NOMO-1 (cell line): Measurements from ENCODE around the gene HSF2BP.
"Not testable (repeated sequence)": the region's sequence is repeated elsewhere in the genome, so short reads cannot be mapped to it uniquely, and the experiment has no call there.

Experiments
- DNase-seq, 2 experiments: peaks; one replicate each; lab custom pipeline; 2025; ENCODE audit not compliant: unreplicated experiment in 2 of 2; lab: John Stamatoyannopoulos, UW

HSF2BP gene

DNA sequence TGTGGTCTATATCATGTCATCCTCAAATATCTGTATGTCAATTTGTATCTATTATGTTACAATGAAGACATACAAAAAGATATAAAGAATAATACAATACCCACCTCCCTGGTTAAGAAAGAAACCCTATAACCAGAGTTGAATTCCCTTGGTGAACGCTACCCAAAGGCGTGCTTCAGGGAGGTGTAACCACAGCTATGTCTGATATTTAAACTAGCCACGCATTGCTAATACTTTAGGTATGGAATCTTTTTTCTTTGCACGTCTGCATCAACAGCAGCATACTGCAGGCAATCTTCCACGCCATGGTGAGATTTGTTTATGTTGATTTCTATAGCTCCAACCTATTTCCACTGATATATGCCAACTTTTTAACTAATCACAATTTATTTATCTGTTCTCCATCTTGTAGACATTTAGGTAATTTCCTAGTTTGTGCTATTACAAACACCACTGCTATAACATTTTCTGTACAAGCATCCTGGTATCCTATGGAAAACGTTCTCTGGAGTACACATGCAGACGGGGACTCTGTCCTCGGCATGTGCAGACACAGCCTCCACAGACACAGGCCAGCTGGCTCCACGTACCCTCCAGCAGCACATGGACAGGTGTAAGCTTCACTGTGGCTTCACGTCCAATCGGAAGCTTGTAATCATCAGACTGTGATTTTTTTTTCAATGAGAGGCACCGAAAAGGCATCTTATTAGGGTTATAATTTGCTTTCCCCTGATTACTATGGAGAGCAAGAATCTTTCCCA is 58.5 kb downstream of the HSF2BP start:
- DNase-seq: no peak

DNA sequence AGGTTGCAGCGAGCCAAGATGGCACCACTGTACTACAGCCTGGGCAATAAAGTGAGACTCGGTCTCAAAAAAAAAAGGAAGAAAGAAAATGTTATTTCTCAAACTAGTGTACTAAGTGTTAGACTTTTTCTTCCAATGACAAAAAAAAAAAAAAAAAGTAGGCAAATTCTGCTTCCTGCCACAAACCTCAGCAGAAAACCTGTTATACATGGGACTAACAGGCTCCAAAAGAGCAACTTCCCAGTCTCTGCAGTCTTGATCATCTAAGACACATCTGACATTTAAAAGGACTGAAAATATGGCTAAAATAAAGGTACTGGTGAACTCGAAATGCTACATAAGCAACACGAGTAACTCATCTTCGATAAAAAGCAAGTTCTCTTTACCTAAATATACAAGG is 59.6 kb downstream of the HSF2BP start:
- no peak for DNase-seq

DNA sequence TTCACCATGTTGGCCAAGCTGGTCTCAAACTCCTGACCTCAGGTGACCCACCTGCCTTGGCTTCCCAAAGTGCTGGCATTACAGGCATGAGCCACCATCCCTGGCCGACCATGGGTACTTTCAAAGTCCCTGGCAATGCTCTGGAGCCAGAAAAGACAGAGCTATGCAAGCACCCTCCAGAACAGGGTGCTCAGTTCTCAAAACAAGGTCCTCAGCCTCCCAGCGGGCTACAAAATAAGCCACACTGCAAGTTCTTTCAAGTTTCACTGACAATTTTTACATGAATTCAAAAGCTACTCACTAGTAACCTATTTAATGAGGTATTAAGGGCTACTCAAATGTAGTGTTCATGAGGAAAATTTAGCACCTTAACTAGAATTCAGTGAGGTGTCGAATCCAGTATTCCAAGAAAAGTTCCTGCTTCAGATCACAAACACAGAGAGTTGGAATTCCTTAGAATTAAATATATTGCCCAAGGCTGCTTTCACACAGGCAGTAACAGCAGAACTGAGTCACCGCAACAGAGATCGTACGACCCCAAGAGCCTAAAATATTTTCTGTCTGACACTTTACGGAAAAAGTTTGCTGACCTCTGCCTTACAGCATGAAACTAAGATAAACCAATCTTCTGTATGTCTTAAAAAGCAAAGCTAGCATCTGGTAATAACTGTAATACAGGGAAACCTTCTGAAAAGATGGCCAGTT is 60.7 kb downstream of the HSF2BP start:
- DNase-seq: no peak

DNA sequence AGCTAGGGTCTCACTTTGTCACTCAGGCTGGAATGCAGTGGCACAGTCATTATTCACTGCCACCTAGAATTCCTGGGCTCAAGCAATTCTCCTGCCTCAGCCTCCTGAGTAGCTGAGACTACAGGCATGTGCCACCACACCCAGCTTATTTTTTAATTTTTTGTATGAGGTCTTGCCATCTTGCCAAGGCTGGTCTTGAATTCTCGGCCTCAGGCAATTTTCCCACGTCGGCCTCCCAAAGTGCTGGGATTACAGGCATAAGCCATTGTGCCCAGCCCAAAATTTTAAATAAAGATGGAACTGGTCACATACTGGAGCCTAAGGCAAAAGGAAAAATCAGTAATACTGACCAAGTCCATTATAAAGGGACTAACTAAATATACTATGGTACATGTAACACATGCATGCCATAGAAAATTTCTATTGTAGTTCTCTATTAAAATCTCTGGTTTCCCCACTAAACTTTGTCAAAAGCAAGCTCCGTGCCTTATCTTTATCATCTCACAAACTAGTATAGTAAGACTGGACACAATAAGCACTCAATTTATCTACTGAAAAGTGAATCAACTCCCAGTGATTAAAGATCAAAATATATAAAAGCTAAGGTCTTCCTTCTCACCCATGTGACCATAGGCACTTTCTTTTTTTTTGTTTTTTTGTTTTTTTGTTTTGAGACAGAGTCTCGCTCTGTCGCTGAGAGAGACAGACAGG is 61.6 kb downstream of the HSF2BP start:
- DNase-seq: no peak

DNA sequence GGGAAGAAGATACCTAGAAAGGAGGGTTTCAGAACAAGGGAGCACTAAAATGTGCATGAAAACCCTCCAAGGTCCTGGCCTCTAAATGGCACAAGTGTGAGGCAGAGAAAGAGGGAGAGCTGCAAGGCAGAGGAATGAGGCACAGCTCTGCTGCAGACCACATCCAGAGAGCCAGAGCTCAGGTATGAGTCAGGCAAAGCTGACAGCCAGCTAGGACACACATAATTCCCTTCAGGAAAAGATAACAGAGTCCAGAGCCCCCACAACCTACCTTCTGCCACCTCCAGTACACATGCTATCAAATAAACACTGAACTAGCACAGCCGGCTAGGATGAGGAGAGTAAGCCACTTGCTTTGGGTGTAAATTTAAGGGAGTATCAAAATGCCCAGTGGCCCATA is 62.2 kb downstream of the HSF2BP start:
- DNase-seq: no peak

DNA sequence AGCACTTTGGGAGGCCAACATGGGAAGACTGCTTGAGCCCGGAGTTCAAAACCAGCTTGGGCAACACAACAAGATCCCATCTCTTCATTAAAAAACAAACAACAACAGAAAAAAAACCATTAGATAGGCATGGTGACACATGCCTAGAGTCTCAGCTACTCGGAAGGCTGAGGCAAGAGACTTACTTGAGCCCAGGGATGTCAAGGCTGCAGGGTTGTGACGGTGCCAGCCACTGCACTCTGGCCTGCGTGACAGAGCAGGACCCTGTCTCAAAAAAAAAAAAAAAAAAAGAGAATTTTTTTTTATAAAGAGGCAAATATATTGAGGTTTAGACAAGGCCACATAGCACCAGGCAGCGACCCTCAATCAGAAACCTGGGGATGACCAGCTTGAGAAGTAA is 62.7 kb downstream of the HSF2BP start:
- no peak for DNase-seq

DNA sequence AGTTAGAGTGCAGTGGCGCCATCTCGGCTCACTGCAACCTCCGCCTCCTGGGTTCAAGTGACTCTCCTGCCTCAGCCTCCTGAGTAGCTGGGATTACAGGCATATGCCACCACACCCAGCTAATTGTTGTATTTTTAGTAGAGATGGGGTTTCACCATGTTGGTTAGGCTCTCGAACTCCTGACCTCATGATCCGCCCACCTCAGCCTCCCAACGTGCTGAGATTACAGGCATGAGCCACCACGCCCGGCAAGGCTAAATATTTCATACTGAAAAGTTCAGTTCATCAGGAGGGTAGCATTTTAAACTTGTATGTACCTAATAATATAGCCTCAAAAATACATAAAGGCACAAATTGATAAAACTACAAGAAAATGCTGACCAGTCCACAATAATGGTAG is 63.5 kb downstream of the HSF2BP start:
- not testable (repeated sequence) for DNase-seq

DNA sequence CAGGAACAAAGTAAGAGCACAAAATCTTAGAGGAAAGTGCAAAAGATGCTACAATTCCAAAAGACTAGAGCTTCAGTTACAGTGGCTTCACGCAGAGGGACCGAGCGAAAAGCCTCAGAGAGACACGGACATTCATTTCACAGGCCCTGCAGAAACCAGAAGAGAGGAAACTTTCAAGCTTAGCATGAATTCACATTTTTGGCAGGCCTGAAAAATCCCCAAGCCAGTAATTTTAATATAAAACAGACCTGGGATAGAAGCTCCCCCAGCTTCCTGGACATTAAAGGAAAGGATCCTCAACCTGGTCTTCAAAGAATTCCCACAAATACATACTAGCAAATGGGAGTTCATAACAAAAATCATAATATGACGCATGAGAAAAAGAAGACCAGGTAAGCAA is 66.2 kb downstream of the HSF2BP start:
- no peak for DNase-seq

DNA sequence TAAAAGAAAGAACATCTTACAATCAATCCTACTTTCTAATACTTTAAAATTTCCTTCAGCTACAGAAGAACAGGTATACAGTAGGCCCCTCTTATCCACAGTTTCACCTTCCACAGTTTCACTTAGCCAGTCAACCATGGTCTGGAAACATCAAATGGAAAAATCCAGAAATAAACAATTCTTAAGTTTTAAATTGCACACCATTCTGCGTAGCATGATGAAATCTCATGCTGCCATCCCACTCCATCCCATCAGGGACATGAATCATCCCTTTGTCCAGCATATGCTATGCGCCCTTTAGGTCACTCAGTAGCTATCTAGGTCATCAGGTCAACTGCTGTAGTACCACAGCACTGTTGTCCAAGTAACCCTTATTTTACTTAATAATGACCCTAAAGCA is 67.7 kb downstream of the HSF2BP start:
- no peak for DNase-seq

DNA sequence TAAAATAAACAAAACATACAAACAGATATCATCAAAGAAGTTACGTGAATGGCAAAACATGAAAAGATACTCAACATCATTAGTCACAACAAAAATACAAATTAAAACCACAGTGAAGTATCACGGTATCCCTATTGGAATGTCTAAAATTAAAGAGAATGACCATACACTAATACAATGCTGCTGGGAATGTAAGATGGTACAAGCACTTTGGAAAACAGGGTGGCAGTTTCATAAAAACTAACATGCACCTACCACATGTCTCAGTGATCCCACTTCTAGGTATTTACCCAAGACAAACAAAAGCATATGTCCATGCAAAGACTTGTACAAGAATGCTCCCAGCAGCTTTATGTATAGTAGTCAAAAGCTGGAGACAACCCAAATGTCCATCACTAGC is 69.1 kb downstream of the HSF2BP start:
- no peak for DNase-seq

DNA sequence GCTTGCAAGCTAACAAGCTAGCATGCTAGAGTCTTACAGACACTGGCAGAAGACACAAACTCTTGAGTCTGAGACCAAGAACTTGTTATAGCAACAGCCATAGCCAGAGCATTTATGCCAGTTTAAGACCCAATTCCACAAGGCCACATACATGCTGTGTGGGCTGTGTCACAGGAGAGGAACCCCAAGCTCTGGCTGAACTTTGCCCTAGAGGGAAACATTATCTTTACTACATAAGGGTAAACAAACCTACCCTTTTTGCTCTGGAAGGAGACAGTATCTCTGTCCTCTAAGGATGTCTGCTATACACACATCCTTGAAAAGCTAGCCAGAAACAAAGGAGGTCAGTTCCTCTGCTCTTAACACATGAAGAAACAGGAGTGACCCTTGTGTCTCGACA is 70.3 kb downstream of the HSF2BP start:
- no peak for DNase-seq

DNA sequence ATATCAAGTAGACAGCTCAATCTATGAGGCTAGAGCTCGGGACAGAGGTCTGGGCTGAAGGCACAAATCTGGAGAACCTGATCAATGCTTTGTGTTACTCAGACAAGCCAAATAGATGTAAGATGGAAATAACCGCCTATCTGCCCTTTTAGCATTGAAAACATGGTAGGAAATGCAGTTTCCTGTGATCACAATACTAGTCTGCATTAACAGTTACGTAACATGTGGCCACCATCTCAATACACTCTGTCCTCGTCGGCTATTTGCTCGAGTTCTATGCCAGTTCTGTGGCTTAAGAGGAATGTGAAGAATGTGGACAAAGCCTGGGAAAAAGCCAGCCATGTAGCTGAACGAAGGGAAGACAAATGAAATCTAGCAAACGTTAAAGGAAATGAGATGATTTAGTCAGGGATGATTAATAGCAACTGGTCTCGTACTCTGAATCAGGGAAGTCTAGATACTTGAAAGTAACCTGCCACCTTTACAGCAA is 73.3 kb downstream of the HSF2BP start:
- DNase-seq: peak in 1 of 2 experiments; percentile 43

DNA sequence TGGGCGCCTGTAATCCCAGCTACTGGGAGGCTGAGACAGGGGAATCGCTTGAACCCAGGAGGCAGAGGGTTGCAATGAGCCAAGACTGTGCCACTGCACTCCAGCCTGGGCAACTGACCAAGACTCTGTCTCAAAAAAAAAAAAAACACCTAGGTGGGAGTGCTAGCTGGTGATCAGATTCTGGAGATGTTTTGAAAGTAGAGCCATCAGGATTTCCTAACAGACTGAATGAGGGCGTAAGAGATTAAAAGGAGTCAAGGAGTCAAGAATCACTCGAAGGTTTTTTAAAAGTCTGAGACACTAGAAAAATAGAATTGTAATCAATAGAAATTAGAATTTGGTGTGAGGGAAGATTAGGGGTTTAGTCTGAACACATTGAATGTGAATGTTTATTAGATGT is 73.8 kb downstream of the HSF2BP start:
- DNase-seq: no peak

DNA sequence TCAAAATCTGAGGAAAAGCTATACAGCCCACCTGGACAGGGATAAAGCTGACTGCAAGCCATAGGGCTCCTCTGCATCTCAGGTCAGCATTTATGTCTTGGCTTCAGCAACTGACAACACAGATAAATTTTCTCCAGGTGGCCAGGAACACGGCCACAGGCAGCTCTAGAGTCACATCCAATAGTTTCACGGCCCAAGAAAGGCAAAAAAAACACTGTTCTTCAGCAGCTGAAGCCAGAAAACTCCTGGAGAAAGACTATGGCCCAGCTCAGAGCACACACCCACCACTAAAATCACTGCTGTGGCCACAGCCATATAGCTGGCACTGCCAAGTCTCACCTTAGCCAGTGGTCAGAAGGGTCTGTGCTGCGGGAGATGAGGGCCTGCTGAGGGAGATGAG is 77.8 kb downstream of the HSF2BP start:
- no peak for DNase-seq

DNA sequence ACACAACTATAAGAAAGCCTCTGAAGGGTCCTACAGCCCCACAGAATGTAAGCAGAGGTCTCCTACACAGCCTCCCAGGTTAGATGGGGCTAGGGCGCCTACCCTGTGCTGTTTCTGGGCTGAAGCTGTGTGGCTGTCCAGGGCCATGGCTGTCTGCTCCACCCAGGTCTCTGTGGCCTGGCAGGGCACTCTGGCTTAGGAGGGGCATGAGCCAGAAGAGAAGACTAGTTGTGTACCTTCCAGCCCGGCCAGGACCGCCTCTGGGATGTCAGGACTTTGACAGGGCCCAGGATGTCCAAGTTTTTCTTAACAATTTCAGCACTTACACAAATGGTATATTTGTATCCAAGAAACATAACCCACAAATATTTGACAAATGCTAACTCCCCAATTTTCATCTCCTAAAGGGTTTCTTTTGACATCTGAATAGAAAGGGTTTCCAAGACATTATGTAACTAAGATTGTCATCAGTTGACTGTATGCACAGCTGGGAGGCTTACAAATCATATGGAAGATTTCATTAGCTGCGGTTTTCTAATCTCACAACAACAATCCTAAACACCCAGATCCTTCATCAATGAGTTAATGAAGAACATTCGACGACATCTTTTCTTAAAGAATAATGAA is 80.5 kb downstream of the HSF2BP start:
- DNase-seq: no peak

DNA sequence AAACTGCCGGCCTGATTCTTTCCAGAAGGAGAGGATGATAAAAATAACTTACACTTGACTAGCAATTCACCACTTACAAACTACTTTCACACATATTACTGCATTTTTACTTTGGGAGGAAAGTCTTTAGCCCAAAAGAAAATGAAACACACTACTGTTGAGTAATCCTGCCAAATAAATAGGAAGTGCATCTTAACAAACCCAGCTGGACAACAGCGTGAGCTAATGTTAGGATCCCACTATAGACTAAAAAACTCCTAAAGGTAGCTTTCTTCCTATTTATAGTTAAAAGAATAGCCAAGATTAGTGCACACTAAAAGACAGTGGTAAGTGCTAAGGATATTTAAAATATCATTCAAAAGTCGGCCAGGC is 83.8 kb downstream of the HSF2BP start:
- peak in 1 of 2 experiments; percentile 58 for DNase-seq

DNA sequence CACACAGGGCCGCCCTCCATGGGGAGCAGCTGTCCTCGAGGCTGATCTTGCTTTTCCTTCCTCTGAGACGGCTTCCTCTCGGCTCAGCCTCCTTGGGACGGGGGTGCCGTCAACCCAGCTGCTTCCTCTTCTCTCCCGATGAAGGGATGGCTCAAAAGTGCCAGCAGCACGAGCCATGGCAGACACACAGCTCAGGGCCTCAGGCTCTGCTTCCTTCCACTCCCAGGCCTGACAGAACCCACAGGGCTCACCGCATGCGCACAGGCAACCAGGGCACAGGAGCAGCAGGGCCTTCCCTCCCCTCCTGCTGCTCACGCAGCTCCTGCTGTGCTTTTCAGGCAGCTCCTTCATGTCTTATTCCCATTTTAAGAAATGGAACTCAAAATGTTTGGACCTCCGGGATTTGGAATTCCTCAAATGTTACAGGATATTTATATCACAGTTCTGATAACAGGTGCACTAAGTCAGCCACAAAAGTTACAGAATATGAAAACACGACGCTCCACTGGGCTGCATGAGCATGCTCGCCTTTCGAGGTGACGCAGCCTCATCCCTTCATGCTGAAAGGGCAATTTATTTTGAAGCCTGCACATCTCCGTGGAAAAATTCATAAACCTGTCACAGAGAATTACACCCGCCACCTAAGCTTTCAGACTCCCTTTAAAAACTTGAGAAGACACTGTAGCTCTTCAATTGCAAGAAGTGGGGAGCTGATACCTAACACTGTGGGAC is 84.4 kb downstream of the HSF2BP start:
- no peak for DNase-seq

DNA sequence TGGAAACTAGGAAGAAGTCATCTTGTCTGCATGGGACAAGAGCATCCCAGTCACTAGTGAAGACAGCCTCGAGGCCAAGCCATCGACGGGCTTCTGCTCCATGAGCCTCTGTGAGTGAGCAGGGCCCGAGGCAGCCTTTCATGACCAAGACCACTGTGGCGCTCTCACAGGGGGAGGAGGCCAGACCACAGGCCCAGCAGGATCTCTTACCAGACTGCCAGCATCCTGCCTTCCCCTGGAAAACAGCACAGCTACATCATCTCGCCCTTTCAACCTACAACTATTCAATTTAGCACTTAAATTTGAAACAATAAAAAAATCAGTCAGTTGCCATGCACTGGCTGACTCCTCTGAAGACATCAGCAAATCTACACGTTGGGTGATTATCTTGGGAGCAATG is 85.4 kb downstream of the HSF2BP start:
- no peak for DNase-seq

DNA sequence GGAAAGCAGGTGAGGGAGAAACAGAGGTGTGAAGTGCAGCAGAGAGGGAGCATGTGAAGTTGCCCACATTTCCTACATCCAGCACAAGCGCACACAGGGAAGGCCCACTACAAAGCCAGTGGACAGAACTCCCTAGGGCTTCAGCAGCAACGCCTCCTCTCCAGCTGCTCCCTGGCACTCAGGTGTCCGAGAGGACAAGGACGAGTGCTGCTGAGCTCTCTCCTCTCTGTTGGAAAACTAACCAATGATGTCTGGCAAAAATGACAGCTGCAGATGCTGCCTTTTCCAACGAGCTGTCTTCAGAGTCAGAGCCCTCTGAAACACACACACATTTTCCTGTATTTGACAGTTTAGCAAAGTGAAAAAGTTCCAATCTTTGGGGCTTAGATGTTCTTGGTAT is 86.8 kb downstream of the HSF2BP start:
- DNase-seq: no peak

DNA sequence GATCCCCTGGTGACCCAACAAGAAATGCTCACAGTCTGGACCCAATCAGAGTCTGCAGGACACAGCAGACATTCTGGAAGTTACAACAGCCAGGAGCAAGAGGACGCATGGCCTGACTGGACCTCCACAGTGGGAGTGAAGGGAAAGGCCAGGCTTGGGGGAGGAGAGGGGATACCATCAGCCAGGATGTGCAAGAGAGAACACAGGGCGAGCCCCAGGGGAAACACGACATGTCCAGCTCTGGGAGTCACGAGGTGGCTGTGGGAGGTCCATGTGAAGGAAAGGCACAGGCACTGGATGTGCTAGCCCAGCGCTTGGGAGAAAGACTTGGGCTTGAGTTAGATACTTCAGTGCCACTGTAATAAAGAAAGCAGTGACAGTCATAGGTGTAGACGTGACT is 87.3 kb downstream of the HSF2BP start:
- DNase-seq: no peak

DNA sequence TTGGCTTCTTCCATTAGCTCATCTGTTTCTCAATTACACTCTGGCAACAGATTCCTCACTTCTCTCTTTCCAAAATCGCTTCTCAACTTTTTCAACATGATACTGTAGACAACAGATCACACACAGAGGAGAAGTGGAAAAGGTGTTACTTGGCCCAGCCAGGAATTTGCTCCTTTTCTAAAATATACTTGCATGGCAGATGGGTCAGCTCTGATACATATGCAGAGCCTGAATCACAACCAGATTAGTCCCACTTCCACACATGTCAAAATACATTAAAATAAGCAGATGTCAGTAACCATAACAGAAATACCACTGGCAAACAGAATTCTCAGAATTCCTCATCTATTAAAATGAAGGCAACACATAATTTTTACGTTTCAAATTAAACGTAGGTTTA is 89.1 kb downstream of the HSF2BP start:
- not testable (repeated sequence) for DNase-seq
